Measurements from ENCODE around the gene NKAIN1.

DNA sequence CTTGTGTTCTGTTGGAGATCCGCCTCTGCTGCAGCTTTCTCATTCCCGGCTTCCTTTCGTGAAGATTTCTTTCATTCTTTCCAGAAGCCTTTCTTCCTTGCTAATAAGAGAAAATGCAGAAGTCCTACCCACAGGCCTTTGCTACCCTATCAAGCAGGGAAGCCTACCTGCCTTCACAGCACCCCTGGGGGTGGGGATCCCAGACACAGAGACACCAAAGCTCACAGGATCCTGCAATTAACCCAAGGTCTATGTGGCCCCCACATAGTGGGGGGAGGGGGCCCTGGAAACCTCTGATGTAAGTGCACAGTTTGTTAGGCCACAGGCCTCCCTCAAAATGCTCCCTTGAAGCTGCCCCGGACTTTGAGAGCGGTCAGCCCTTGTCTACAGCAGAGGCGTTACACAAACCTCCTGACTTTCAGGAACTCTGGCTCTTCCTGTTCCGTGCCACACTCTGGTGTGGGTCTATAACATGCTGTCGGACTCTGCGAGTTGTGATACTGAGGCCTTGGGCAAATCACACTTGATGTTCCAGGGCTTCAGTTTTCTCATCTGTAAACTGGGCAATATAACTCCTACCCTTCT lies 31.2 kb downstream of the NKAIN1 start:
- no peak for TF ChIP-seq TIGD3 (CRISPR knock-in tag; IDR thresholded peaks at IDR 0.05; ENCODE audit: borderline replicate concordance)
- no peak for TF ChIP-seq ZNF772 (CRISPR knock-in tag; IDR thresholded peaks at IDR 0.05)
- TF ChIP-seq BHLHE40 (IDR thresholded peaks at IDR 0.05; ENCODE audit: low read length), result no peak
- no peak for TF ChIP-seq FOXP1 (IDR thresholded peaks at IDR 0.05)
- TF ChIP-seq FOXP1 (CRISPR knock-in tag; IDR thresholded peaks at IDR 0.05), result no peak
- TF ChIP-seq MYC (CRISPR knock-in tag; IDR thresholded peaks at IDR 0.05; ENCODE audit: borderline replicate concordance), result no peak
- no peak for TF ChIP-seq CREM (IDR thresholded peaks at IDR 0.05)
- TF ChIP-seq CREM (CRISPR knock-in tag; IDR thresholded peaks at IDR 0.05), result no peak
- TF ChIP-seq, protein P1, sequence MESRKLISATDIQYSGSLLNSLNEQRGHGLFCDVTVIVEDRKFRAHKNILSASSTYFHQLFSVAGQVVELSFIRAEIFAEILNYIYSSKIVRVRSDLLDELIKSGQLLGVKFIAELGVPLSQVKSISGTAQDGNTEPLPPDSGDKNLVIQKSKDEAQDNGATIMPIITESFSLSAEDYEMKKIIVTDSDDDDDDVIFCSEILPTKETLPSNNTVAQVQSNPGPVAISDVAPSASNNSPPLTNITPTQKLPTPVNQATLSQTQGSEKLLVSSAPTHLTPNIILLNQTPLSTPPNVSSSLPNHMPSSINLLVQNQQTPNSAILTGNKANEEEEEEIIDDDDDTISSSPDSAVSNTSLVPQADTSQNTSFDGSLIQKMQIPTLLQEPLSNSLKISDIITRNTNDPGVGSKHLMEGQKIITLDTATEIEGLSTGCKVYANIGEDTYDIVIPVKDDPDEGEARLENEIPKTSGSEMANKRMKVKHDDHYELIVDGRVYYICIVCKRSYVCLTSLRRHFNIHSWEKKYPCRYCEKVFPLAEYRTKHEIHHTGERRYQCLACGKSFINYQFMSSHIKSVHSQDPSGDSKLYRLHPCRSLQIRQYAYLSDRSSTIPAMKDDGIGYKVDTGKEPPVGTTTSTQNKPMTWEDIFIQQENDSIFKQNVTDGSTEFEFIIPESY (CRISPR knock-in tag; IDR thresholded peaks at IDR 0.05), result no peak
- TF ChIP-seq POLR2A (IDR thresholded peaks at IDR 0.05; ENCODE audit: insufficient read depth in 1 of 2, low read depth in 2 of 2, low read length in 2 of 2), result no peak
- no peak for TF ChIP-seq ZNF609 (CRISPR knock-in tag; IDR thresholded peaks at IDR 0.05; ENCODE audit: borderline replicate concordance)
- TF ChIP-seq CAMTA2 (CRISPR knock-in tag; IDR thresholded peaks at IDR 0.05; ENCODE audit: borderline replicate concordance), result no peak
- peak; percentile 68; the same call in 1 of the 2 replicates for TF ChIP-seq TEF (CRISPR knock-in tag; IDR thresholded peaks at IDR 0.05)
- TF ChIP-seq ZNF326 (CRISPR knock-in tag; IDR thresholded peaks at IDR 0.05; ENCODE audit: borderline replicate concordance), result no peak
- no peak for TF ChIP-seq ZBTB20 (CRISPR knock-in tag; IDR thresholded peaks at IDR 0.05; ENCODE audit: borderline replicate concordance, low read depth)

Data from HepG2 (cell line).